Mesendoderm (in vitro differentiated cells): Measurements from ENCODE around the gene LYRM1.
"Not testable (repeated sequence)": the region's sequence is repeated elsewhere in the genome, so short reads cannot be mapped to it uniquely, and the experiment has no call there.

Experiments
- DNase-seq: peaks from one replicate; pipeline ENCODE4 v3.0.0; 2013
- H2AK5ac ChIP-seq: 2 replicates; pipeline ENCODE4 v1.6.1; 2013; ENCODE audit warnings: low read length, inconsistent platforms
- H2BK120ac ChIP-seq: 2 replicates; pipeline ENCODE4 v1.6.1; 2013; ENCODE audit warnings: low read depth, mild to moderate bottlenecking, low read length, moderate library complexity, mixed read lengths
- H2BK15ac ChIP-seq: replicated peaks from 2 replicates; pipeline ENCODE4 v1.6.1; 2013; ENCODE audit warnings: low read depth, mild to moderate bottlenecking, moderate library complexity
- H2BK5ac ChIP-seq: 2 replicates; pipeline ENCODE4 v1.6.1; 2013; ENCODE audit warnings: low read length, inconsistent platforms
- H3K18ac ChIP-seq: 2 replicates; pipeline ENCODE4 v1.6.1; 2013; ENCODE audit warnings: mild to moderate bottlenecking, low read length, mixed read lengths
- H3K23ac ChIP-seq: one replicate; pipeline ENCODE4 v1.6.1; 2013; ENCODE audit warnings: low read length
- H3K27ac ChIP-seq: 2 replicates; pipeline ENCODE4 v1.5.1; 2013; ENCODE audit warnings: low read depth, mild to moderate bottlenecking, inconsistent platforms, low read length, moderate library complexity
- H3K27me3 ChIP-seq: 2 replicates; pipeline ENCODE4 v1.6.1; 2013; ENCODE audit warnings: low read length, control low read depth, mild to moderate bottlenecking, inconsistent platforms; ENCODE audit not compliant: insufficient read depth, poor library complexity
- H3K36me3 ChIP-seq: 2 replicates; pipeline ENCODE4 v1.6.1; 2013; ENCODE audit warnings: low read length, inconsistent platforms; ENCODE audit not compliant: control insufficient read depth, insufficient read depth
- H3K4ac ChIP-seq: one replicate; pipeline ENCODE4 v1.6.1; 2013; ENCODE audit warnings: low read depth, mild to moderate bottlenecking, low read length, moderate library complexity
- H3K4me1 ChIP-seq: 2 replicates; pipeline ENCODE4 v1.6.1; 2013; ENCODE audit warnings: low read depth, low read length, inconsistent platforms; ENCODE audit not compliant: control insufficient read depth
- H3K4me2 ChIP-seq: 2 replicates; pipeline ENCODE4 v1.6.1; 2013; ENCODE audit warnings: low read length
- H3K4me3 ChIP-seq: 2 replicates; pipeline ENCODE4 v1.5.1; 2013; ENCODE audit warnings: mild to moderate bottlenecking, low read length
- H3K56ac ChIP-seq: one replicate; pipeline ENCODE4 v1.6.1; 2013; ENCODE audit warnings: low read length
- H3K79me1 ChIP-seq: 2 replicates; pipeline ENCODE4 v1.6.1; 2013; ENCODE audit warnings: low read length, inconsistent platforms
- H3K79me2 ChIP-seq: 2 replicates; pipeline ENCODE4 v1.6.1; 2013; ENCODE audit warnings: mild to moderate bottlenecking, low read length; ENCODE audit not compliant: control insufficient read depth, insufficient read depth
- H3K9ac ChIP-seq: 2 replicates; pipeline ENCODE4 v1.6.1; 2013; ENCODE audit warnings: low read length, inconsistent platforms
- H4K5ac ChIP-seq: one replicate; pipeline ENCODE4 v1.6.1; 2013; ENCODE audit warnings: low read length
- H4K8ac ChIP-seq: one replicate; pipeline ENCODE4 v1.6.1; 2013; ENCODE audit warnings: low read depth, mild to moderate bottlenecking, control low read depth, low read length, moderate library complexity
- WGBS: extraction: QIAGEN DNeasy Blood & Tissue Kit; methylation state at CpG from one replicate; pipeline ENCODE4 v1.1.7; 2013; ENCODE audit warnings: low lambda C conversion rate, missing lambda C conversion rate; ENCODE audit not compliant: insufficient coverage; ENCODE audit errors: extremely low coverage; 5-methylcytosine and 5-hydroxymethylcytosine counted together

Gene LYRM1

DNA sequence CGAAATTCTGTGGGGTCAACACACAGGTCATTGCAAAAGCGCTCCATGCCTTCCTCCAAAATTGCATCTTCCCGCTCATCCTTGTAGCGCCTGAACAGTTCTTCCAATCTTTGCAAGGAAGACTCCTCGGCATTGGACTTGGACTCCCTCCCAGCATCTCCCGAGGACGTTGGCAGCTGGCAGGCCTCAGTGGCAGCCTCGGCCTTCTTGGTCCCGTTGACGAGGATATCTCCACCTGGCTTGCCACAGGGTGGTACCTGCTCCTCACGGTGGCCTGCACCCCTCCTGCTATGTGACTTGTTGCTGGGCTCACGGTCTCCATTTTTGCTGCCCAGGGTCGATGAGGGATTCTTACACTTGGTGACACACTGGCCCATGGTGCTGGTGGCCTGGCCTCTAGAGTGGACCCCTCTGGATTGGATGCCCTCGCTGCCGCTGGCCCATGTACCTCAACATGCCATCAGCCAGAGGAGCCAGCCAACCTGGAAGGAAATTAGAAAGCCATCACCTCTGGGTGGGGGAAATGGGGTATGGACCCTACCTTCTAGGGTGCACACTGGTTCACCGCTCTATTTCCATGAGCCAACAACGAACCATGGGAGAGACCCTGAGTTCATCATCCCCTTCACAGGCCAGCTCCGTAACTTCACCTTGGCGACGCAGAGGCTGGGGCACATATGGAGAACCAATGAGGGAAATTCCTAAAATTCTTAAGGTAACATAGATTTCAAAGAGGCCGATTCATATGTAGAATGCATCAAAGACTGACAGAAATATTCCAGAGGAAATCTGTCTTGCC is 38.2 kb upstream of the LYRM1 start:
- peaks cover 22% of the 10 kb centered on the region for H3K79me2 ChIP-seq
- no peak overlapping the region for H2BK15ac ChIP-seq
- H3K9ac ChIP-seq: no peak overlapping the region
- H2BK120ac ChIP-seq: no peak overlapping the region
- no peak overlapping the region for H3K23ac ChIP-seq
- H4K8ac ChIP-seq: no peak overlapping the region
- peaks cover 18% of the 10 kb centered on the region for H3K79me1 ChIP-seq
- no peak overlapping the region for H3K4ac ChIP-seq
- H3K4me1 ChIP-seq: peaks cover 9% of the 10 kb centered on the region
- no peak overlapping the region for H3K4me3 ChIP-seq
- no peak for DNase-seq
- no peak overlapping the region for H3K18ac ChIP-seq
- no CpG with 5 or more reads among the region's 21 CpGs for WGBS
- no peaks in the 10 kb centered on the region for H3K27me3 ChIP-seq
- no peak overlapping the region for H3K56ac ChIP-seq
- no peak overlapping the region for H2BK5ac ChIP-seq
- H3K36me3 ChIP-seq: peaks cover 1% of the 10 kb centered on the region
- H2AK5ac ChIP-seq: no peak overlapping the region
- H3K27ac ChIP-seq: no peak overlapping the region
- no peak overlapping the region for H3K4me2 ChIP-seq
- no peak overlapping the region for H4K5ac ChIP-seq

- no CpG with 5 or more reads among the region's 6 CpGs for WGBS
- not testable (repeated sequence) for H3K27ac ChIP-seq
These were observed 36.2 kb upstream of the LYRM1 start for GRCh38 chr16:20864376-20864775.

GRCh38 chr16:20865420-20866131 is 35.0 kb upstream of the LYRM1 start:
- Histone ChIP-seq H3K4me2 (no peak overlapping the region), H3K23ac (no peak overlapping the region), H4K8ac (no peak overlapping the region), H3K9ac (no peak overlapping the region), H3K79me1 (peaks cover 35% of the 10 kb centered on the region), H2AK5ac (no peak overlapping the region), H3K4me1 (peaks cover 16% of the 10 kb centered on the region), H3K4ac (peak overlapping the region; percentile 47), H3K27me3 (no peaks in the 10 kb centered on the region), H3K36me3 (peaks cover 1% of the 10 kb centered on the region), H3K27ac (no peak overlapping the region), H4K5ac (no peak overlapping the region), H3K18ac (no peak overlapping the region), H3K4me3 (no peak overlapping the region), H3K56ac (no peak overlapping the region), H2BK5ac (no peak overlapping the region), H3K79me2 (peaks cover 28% of the 10 kb centered on the region), H2BK15ac (no peak overlapping the region), H2BK120ac (no peak overlapping the region)
- no CpG with 5 or more reads among the region's 6 CpGs for WGBS
- DNase-seq: no peak

More at GRCh38 chr16:20864376-20864775, 36.2 kb upstream of the LYRM1 start:
- H3K9ac ChIP-seq, H2BK5ac ChIP-seq, H3K56ac ChIP-seq, H2AK5ac ChIP-seq, H3K23ac ChIP-seq, H2BK120ac ChIP-seq, H3K36me3 ChIP-seq, H2BK15ac ChIP-seq, DNase-seq, H3K4ac ChIP-seq, H3K4me3 ChIP-seq, H3K4me2 ChIP-seq, H3K27me3 ChIP-seq, H3K18ac ChIP-seq, H4K5ac ChIP-seq, H4K8ac ChIP-seq: not testable (repeated sequence)
- Histone ChIP-seq H3K4me1 (peaks cover 13% of the 10 kb centered on the region), H3K79me2 (peaks cover 28% of the 10 kb centered on the region), H3K79me1 (peaks cover 28% of the 10 kb centered on the region)

DNA sequence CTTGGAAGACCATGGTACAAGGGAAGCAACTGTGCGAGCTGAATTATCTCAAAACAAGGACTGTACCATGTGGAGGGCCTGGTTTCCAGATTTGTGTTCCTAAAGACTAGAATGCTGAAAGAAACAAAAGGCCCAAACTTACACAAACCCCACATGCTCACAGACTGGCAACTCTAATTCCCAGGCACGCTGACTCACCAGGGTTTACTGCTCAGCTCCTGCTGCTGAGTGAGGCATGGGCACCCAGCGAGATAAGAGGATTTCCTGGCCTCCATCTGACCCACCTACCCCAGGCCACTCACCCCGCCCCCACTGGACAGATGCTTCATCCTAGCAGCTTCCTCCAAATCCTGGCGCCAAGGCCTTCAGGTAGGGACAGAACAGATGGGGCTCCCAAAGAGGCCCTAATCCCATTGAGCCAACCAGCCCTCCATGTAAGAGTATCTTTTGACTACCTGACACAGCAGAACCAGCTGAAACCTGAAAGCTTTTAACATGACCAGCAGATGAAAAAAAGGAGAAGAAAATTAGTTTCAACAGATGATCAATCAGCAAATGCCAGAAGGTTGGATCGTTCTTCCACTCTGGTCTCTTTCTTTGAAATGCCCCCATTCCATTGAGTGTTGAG is 34.3 kb upstream of the LYRM1 start:
- Histone ChIP-seq H3K27me3 (no peaks in the 10 kb centered on the region), H3K79me2 (peaks cover 28% of the 10 kb centered on the region), H4K5ac (no peak overlapping the region), H3K56ac (peak overlapping the region; percentile 43), H3K23ac (no peak overlapping the region), H3K18ac (peak overlapping the region; percentile 19), H2AK5ac (no peak overlapping the region), H3K4me1 (peaks cover 16% of the 10 kb centered on the region), H3K4me2 (no peak overlapping the region), H3K36me3 (peaks cover 1% of the 10 kb centered on the region), H3K27ac (no peak overlapping the region), H3K79me1 (peaks cover 35% of the 10 kb centered on the region), H2BK120ac (no peak overlapping the region), H2BK5ac (no peak overlapping the region), H4K8ac (no peak overlapping the region), H2BK15ac (no peak overlapping the region), H3K4ac (peak overlapping the region; percentile 47), H3K9ac (no peak overlapping the region), H3K4me3 (no peak overlapping the region)
- DNase-seq: peak; percentile 78
- no CpG with 5 or more reads among the region's 6 CpGs for WGBS

DNA sequence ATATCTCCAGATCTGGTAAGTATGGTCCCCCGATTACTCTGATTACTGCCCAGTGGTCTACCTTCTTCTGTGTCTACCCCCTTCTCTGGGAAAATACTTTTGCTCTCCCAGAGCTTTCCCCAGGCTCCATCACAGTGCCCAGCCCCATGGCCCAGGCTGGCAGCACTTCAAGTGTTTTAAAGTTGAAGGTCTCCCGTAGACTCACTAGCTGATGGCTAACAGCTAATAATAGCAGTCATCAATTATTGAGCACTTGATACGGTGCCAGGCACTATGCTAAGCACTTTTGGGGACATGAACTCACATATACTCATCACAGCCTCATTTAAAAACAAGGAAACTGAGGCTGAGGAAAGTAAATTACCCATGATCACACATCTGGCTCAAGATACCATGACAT is 33.8 kb upstream of the LYRM1 start:
- H3K23ac ChIP-seq: no peak overlapping the region
- H4K5ac ChIP-seq: no peak overlapping the region
- no peak overlapping the region for H3K4me3 ChIP-seq
- no peak for DNase-seq
- H3K4ac ChIP-seq: no peak overlapping the region
- no peak overlapping the region for H3K56ac ChIP-seq
- H3K79me1 ChIP-seq: peaks cover 35% of the 10 kb centered on the region
- H2AK5ac ChIP-seq: no peak overlapping the region
- no peak overlapping the region for H3K9ac ChIP-seq
- peak overlapping the region; percentile 16 for H3K18ac ChIP-seq
- H3K27me3 ChIP-seq: no peaks in the 10 kb centered on the region
- WGBS: no CpG with 5 or more reads among the region's 3 CpGs
- H4K8ac ChIP-seq: no peak overlapping the region
- no peak overlapping the region for H2BK120ac ChIP-seq
- peaks cover 28% of the 10 kb centered on the region for H3K79me2 ChIP-seq
- no peak overlapping the region for H3K4me2 ChIP-seq
- H3K36me3 ChIP-seq: no peaks in the 10 kb centered on the region
- no peak overlapping the region for H2BK5ac ChIP-seq
- no peak overlapping the region for H3K27ac ChIP-seq
- H2BK15ac ChIP-seq: no peak overlapping the region
- H3K4me1 ChIP-seq: peaks cover 20% of the 10 kb centered on the region
